Embryonic facial prominence (tissue), 1 donor: ENCODE data around the gene TRPM3.

ENCODE experiments used
- DNase-seq: peaks from one replicate; pipeline ENCODE4 v3.0.0-alpha.2; 2016; ENCODE audit errors: extremely low spot score

TRPM3 gene

GRCh38 chr9:70488793-70489105 lies 632.7 kb downstream of the TRPM3 start:
- no peak for DNase-seq

- no peak for DNase-seq
Measured at GRCh38 chr9:70488098-70488792, 633.2 kb downstream of the TRPM3 start.

DNA sequence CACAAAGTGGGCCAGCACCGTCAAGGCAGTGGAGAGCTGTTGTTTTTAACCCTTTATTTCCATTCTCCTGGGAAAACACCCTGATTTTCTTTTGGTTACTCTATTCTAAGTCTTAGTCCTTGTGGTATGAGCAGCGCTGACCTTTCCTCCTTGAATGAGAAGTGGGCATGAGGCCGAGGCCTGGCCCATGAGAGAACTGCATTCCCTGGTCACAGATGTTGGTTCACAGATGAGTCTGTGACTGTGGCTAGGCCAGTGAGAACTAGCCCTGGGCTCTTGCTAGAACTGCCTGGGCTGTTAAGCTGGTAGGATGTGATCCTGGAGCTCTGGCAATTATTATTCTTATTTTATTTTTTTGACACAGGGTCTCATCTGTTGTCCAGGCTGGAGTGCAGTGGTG lies 635.3 kb downstream of the TRPM3 start:
- DNase-seq = no peak

GRCh38 chr9:70485273-70485858 lies 636.1 kb downstream of the TRPM3 start:
- DNase-seq = no peak

- no peak for DNase-seq
Measured at GRCh38 chr9:70484232-70485130, 636.9 kb downstream of the TRPM3 start.

DNA sequence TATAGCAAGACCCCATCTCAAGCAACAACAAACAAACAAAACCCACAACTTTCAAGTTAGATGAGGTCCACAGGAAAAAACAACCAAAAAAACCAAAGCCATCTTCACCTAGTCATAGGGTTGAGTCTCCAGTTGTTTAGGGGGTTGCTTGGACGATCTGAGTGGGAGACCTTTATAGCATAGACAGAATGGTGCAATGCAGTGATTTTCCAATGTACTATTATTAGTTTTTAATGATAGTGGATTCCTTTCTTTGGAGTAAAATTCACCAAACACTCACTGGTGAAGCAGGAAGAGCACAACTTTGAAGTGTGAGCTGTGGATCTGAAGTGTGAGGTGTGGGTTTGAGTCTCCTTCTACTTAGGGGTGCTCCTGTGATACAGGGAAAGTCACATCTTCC lies 640.0 kb downstream of the TRPM3 start:
- no peak for DNase-seq

- no peak for DNase-seq
Measured at GRCh38 chr9:70480405-70480980, 640.9 kb downstream of the TRPM3 start.

GRCh38 chr9:70479880-70480291 lies 641.5 kb downstream of the TRPM3 start:
- DNase-seq = no peak
